Esophagus squamous epithelium (tissue), 4 donors: ENCODE measurements around the gene STX3.

Experiments
- POLR2A ChIP-seq, 4 donors: fragments of 450-650 bp; IDR thresholded peaks; one replicate each; pipeline ENCODE4 v1.6.1; 2017; ENCODE audit warnings: antibody characterized with exemption in 4 of 4, mild to moderate bottlenecking in 4 of 4, moderate library complexity in 3 of 4
- TF ChIP-seq, protein P1 (sequence below), 6 experiments: fragments of 450-650 bp in 4 of 6; fragments of 200-600 bp in 2 of 6; sonication (generic) in 2 of 6; IDR thresholded peaks; one replicate each; pipeline ENCODE4 v1.5.1; 2016 to 2019; ENCODE audit warnings: antibody characterized with exemption in 6 of 6, mild to moderate bottlenecking in 4 of 6, moderate library complexity in 4 of 6

- TF ChIP-seq, protein P1, sequence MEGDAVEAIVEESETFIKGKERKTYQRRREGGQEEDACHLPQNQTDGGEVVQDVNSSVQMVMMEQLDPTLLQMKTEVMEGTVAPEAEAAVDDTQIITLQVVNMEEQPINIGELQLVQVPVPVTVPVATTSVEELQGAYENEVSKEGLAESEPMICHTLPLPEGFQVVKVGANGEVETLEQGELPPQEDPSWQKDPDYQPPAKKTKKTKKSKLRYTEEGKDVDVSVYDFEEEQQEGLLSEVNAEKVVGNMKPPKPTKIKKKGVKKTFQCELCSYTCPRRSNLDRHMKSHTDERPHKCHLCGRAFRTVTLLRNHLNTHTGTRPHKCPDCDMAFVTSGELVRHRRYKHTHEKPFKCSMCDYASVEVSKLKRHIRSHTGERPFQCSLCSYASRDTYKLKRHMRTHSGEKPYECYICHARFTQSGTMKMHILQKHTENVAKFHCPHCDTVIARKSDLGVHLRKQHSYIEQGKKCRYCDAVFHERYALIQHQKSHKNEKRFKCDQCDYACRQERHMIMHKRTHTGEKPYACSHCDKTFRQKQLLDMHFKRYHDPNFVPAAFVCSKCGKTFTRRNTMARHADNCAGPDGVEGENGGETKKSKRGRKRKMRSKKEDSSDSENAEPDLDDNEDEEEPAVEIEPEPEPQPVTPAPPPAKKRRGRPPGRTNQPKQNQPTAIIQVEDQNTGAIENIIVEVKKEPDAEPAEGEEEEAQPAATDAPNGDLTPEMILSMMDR (IDR thresholded peaks at IDR 0.05): no peak
- TF ChIP-seq POLR2A (IDR thresholded peaks at IDR 0.05): no peak
These were observed 60.6 kb downstream of the STX3 start for GRCh38 chr11:59815754-59816153.
